GM23338 (cell line): ENCODE results near the gene ACAD8. TPM values are rescaled to one million over a fixed set of nuclear protein-coding genes. Genes with fewer than 3 reads are reported as not detected.

Source experiments
- ATAC-seq: fragments of 200-7000 bp; cut with Tn5 transposase; 3 replicates; pipeline ENCODE4 v1.9.1; 2020
- DNase-seq: peaks from one replicate; pipeline ENCODE4 v3.0.0-alpha.2; 2015; ENCODE audit warnings: low spot score
- H2AFZ ChIP-seq: fragments of 200-600 bp; sonication (generic); 2 replicates; pipeline ENCODE4 v1.8.0; 2016; ENCODE audit warnings: antibody characterized with exemption, mild to moderate bottlenecking, moderate library complexity
- H3F3A ChIP-seq: fragments of 200-600 bp; sonication (generic); replicated peaks from 2 replicates; pipeline ENCODE4 v1.8.0; 2017; ENCODE audit warnings: antibody characterized with exemption, mixed run types, low read depth
- H3K27ac ChIP-seq: fragments of 200-600 bp; sonication (generic); 2 replicates; pipeline ENCODE4 v1.6.1; 2016; ENCODE audit warnings: low read depth
- H3K27me3 ChIP-seq: fragments of 200-600 bp; sonication (generic); 2 replicates; pipeline ENCODE4 v1.8.0; 2016; ENCODE audit warnings: mild to moderate bottlenecking, mixed run types, moderate library complexity; ENCODE audit not compliant: insufficient read depth
- H3K36me3 ChIP-seq: fragments of 200-600 bp; sonication (generic); 2 replicates; pipeline ENCODE4 v1.8.0; 2016; ENCODE audit warnings: mild to moderate bottlenecking; ENCODE audit not compliant: insufficient read depth
- H3K4me1 ChIP-seq: fragments of 200-600 bp; sonication (generic); 2 replicates; pipeline ENCODE4 v1.8.0; 2016; ENCODE audit warnings: mild to moderate bottlenecking, moderate library complexity; ENCODE audit not compliant: insufficient read depth
- H3K4me2 ChIP-seq: fragments of 200-600 bp; sonication (generic); 2 replicates; pipeline ENCODE4 v1.7.1; 2017; ENCODE audit warnings: mixed run types
- H3K4me3 ChIP-seq: fragments of 200-600 bp; sonication (generic); 2 replicates; pipeline ENCODE4 v1.6.1; 2016; ENCODE audit warnings: mixed run types
- H3K79me2 ChIP-seq: fragments of 200-600 bp; sonication (generic); replicated peaks from 2 replicates; pipeline ENCODE4 v1.8.0; 2017; ENCODE audit warnings: mild to moderate bottlenecking; ENCODE audit not compliant: insufficient read depth
- H3K9me2 ChIP-seq: fragments of 200-600 bp; sonication (generic); 2 replicates; pipeline ENCODE4 v1.8.0; 2017; ENCODE audit not compliant: insufficient read depth
- H4K20me1 ChIP-seq: fragments of 200-600 bp; sonication (generic); replicated peaks from 2 replicates; pipeline ENCODE4 v1.8.0; 2017; ENCODE audit warnings: mild to moderate bottlenecking; ENCODE audit not compliant: insufficient read depth
- H3K27ac Mint-ChIP-seq: 2 replicates; pipeline ENCODE4 v1.8.0; 2020; ENCODE audit warnings: inconsistent platforms, mild to moderate bottlenecking, moderate library complexity, mixed read lengths
- H3K27me3 Mint-ChIP-seq: 3 replicates; pipeline ENCODE4 v1.8.0; 2022; ENCODE audit warnings: low read depth, mild to moderate bottlenecking, moderate library complexity, mixed read lengths, inconsistent platforms; ENCODE audit not compliant: insufficient read depth, poor library complexity
- H3K36me3 Mint-ChIP-seq: 3 replicates; pipeline ENCODE4 v1.8.0; 2021; ENCODE audit warnings: low read depth, mild to moderate bottlenecking, inconsistent platforms, moderate library complexity, mixed read lengths
- H3K4me1 Mint-ChIP-seq: 3 replicates; pipeline ENCODE4 v1.8.0; 2020; ENCODE audit warnings: mild to moderate bottlenecking, inconsistent platforms, mixed read lengths
- H3K4me3 Mint-ChIP-seq: 3 replicates; pipeline ENCODE4 v1.8.0; 2021; ENCODE audit warnings: moderate library complexity, mild to moderate bottlenecking, inconsistent platforms, mixed read lengths
- H3K9me3 Mint-ChIP-seq: 3 replicates; pipeline ENCODE4 v1.8.0; 2020; ENCODE audit warnings: moderate library complexity, mild to moderate bottlenecking, inconsistent platforms, mixed read lengths
- CREB1 ChIP-seq: fragments of 250-450 bp; sonication (Bioruptor Pico); IDR thresholded peaks from 2 replicates; pipeline ENCODE4 v1.5.0; 2020; ENCODE audit warnings: low read depth, mild to moderate bottlenecking, moderate library complexity
- POLR2AphosphoS5 ChIP-seq: IDR thresholded peaks from 2 replicates; pipeline ENCODE4 v1.6.1; 2016; ENCODE audit warnings: antibody characterized with exemption, low read depth
- ZNF462 ChIP-seq: fragments of 250-450 bp; sonication (Bioruptor Pico); IDR thresholded peaks from 2 replicates; pipeline ENCODE4 v1.5.0; 2020; ENCODE audit warnings: mild to moderate bottlenecking, moderate library complexity
- polyA plus RNA-seq: library from polyadenylated mRNA; unstranded; fragments of >200 nt; fragmentation: Nextera tagmentation; extraction: Ambion mirVana; gene quantifications from 2 replicates; pipeline ENCODE4 v1.2.1, GENCODE V29; 2016
- total RNA-seq: library from RNA; depleted of rRNA; stranded (reverse); fragments of >200 nt; shearing (Covaris generic); gene quantifications from 2 replicates; pipeline ENCODE4 v1.2.3, GENCODE V29; 2014
- TF ChIP-seq, protein P1 (sequence below): IDR thresholded peaks from one replicate; pipeline ENCODE4 v1.6.1; 2018; ENCODE audit warnings: antibody characterized with exemption; ENCODE audit not compliant: unreplicated experiment
- TF ChIP-seq, protein P2 (sequence below), 2 experiments: fragments of 200-600 bp in 1 of 2; sonication (generic) in 1 of 2; conservative IDR thresholded peaks; 2 replicates each; pipeline versions ENCODE4 v1.5.1 to v1.6.1; 2016 to 2017; ENCODE audit warnings: antibody characterized with exemption in 2 of 2, low read depth in 2 of 2, mild to moderate bottlenecking in 2 of 2, moderate library complexity in 1 of 2

ACAD8 gene
- total and polyA plus RNA-seq, 2 experiments from 2014 or later = 43.2 to 65.4 TPM

GRCh38 chr11:134291196-134291595 lies 37.8 kb downstream of the ACAD8 start (continued):
- TF ChIP-seq ZNF462 (no peak), CREB1 (CRISPR knock-in tag) (no peak)

DNA sequence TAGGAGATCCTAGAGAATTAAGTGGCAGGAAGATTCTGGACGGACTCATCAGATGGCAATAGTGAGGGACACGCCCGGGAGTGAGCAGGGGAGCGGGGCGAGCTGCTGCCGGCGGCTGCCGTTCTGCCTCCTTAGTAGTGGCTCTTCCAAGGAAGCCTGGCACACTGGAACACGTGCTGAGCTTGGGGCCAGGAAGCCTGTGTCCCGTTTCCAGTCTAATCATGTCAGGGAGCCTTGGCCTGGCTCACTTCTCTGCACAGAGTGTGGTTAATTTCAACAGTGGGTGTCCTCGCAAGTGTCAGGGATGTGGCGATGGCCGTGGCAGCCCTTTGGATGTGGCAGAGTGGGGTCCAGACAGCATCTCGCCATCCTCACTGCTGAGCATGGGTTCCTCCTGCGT lies 39.3 kb downstream of the ACAD8 start:
- Histone ChIP-seq H3K27ac (no peak overlapping the region), H3K4me2 (no peak overlapping the region), H3K27me3 (no peaks in the 10 kb centered on the region), H3K79me2 (no peaks in the 10 kb centered on the region), H3F3A (no peaks in the 10 kb centered on the region), H4K20me1 (no peaks in the 10 kb centered on the region), H2AFZ (no peak overlapping the region), H3K4me1 (0 out of 2 replicates have a peak, but pooled peaks cover 4% of the 10 kb centered on the region), H3K4me3 (no peak overlapping the region), H3K36me3 (peaks cover 18% of the 10 kb centered on the region), H3K9me2 (no peaks in the 10 kb centered on the region)
- Mint-ChIP-seq H3K36me3 (peaks cover 68% of the 10 kb centered on the region), H3K4me3 (no peak overlapping the region), H3K27me3 (peaks cover 9% of the 10 kb centered on the region), H3K9me3 (no peaks in the 10 kb centered on the region), H3K4me1 (peaks cover 22% of the 10 kb centered on the region), H3K27ac (no peak overlapping the region; the same call in 1 of the 2 replicates)
- no peak for TF ChIP-seq POLR2AphosphoS5
- TF ChIP-seq, protein P1, sequence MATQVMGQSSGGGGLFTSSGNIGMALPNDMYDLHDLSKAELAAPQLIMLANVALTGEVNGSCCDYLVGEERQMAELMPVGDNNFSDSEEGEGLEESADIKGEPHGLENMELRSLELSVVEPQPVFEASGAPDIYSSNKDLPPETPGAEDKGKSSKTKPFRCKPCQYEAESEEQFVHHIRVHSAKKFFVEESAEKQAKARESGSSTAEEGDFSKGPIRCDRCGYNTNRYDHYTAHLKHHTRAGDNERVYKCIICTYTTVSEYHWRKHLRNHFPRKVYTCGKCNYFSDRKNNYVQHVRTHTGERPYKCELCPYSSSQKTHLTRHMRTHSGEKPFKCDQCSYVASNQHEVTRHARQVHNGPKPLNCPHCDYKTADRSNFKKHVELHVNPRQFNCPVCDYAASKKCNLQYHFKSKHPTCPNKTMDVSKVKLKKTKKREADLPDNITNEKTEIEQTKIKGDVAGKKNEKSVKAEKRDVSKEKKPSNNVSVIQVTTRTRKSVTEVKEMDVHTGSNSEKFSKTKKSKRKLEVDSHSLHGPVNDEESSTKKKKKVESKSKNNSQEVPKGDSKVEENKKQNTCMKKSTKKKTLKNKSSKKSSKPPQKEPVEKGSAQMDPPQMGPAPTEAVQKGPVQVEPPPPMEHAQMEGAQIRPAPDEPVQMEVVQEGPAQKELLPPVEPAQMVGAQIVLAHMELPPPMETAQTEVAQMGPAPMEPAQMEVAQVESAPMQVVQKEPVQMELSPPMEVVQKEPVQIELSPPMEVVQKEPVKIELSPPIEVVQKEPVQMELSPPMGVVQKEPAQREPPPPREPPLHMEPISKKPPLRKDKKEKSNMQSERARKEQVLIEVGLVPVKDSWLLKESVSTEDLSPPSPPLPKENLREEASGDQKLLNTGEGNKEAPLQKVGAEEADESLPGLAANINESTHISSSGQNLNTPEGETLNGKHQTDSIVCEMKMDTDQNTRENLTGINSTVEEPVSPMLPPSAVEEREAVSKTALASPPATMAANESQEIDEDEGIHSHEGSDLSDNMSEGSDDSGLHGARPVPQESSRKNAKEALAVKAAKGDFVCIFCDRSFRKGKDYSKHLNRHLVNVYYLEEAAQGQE = no peak
- TF ChIP-seq, protein P2, sequence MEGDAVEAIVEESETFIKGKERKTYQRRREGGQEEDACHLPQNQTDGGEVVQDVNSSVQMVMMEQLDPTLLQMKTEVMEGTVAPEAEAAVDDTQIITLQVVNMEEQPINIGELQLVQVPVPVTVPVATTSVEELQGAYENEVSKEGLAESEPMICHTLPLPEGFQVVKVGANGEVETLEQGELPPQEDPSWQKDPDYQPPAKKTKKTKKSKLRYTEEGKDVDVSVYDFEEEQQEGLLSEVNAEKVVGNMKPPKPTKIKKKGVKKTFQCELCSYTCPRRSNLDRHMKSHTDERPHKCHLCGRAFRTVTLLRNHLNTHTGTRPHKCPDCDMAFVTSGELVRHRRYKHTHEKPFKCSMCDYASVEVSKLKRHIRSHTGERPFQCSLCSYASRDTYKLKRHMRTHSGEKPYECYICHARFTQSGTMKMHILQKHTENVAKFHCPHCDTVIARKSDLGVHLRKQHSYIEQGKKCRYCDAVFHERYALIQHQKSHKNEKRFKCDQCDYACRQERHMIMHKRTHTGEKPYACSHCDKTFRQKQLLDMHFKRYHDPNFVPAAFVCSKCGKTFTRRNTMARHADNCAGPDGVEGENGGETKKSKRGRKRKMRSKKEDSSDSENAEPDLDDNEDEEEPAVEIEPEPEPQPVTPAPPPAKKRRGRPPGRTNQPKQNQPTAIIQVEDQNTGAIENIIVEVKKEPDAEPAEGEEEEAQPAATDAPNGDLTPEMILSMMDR (conservative IDR thresholded peaks at IDR 0.05; ENCODE audit: low read depth in 2 of 2) = no peak
- ATAC-seq = no peak
- DNase-seq = no peak
